Omental fat pad (tissue), 4 donors: ENCODE data around the gene NEB. TPM values are rescaled to one million over a fixed set of nuclear protein-coding genes. Genes with fewer than 3 reads are reported as not detected.

ENCODE experiments used
- ATAC-seq: fragments of 150-250 bp; one replicate; pipeline ENCODE4 v1.9.1; 2016; ENCODE audit warnings: mild to moderate bottlenecking, moderate library complexity; ENCODE audit not compliant: low FRiP score
- DNase-seq: peaks from one replicate; pipeline ENCODE4 v3.0.0-alpha.2; 2019; ENCODE audit warnings: low spot score
- total RNA-seq, 4 donors: library from RNA; depleted of rRNA; stranded (reverse); fragments of >200 nt; gene quantifications; one replicate each; pipeline ENCODE4 v1.1.0, GENCODE V29; 2016
- TF ChIP-seq, protein P1 (sequence below), 3 donors: fragments of 450-650 bp; IDR thresholded peaks; one replicate each; pipeline ENCODE4 v1.5.1; 2016 to 2017; ENCODE audit warnings: antibody characterized with exemption in 3 of 3, mild to moderate bottlenecking in 3 of 3, moderate library complexity in 2 of 3

Gene NEB
- total RNA-seq, 4 donors from 2014 or later: 1.2 to 3.6 (median 2.3) TPM

DNA sequence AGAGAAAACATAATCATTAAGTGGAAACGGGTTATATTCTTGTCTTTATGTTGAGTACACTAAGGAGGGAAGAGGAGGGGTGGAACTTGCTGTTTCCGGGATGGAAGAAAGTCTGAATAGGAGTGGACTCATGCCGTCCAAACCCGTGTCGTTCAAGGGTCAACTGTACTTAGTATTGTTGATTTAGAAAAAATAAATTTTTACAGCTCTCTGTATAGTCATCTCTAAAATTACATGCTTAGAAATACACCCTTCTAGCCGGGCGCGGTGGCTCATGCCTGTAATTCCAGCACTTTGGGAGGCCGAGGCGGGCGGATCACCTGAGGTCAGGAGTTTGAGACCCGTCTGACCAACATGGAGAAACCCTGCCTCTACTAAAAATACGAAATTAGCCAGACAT, 295.1 kb downstream of the NEB start:
- TF ChIP-seq, protein P1, sequence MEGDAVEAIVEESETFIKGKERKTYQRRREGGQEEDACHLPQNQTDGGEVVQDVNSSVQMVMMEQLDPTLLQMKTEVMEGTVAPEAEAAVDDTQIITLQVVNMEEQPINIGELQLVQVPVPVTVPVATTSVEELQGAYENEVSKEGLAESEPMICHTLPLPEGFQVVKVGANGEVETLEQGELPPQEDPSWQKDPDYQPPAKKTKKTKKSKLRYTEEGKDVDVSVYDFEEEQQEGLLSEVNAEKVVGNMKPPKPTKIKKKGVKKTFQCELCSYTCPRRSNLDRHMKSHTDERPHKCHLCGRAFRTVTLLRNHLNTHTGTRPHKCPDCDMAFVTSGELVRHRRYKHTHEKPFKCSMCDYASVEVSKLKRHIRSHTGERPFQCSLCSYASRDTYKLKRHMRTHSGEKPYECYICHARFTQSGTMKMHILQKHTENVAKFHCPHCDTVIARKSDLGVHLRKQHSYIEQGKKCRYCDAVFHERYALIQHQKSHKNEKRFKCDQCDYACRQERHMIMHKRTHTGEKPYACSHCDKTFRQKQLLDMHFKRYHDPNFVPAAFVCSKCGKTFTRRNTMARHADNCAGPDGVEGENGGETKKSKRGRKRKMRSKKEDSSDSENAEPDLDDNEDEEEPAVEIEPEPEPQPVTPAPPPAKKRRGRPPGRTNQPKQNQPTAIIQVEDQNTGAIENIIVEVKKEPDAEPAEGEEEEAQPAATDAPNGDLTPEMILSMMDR (IDR thresholded peaks at IDR 0.05): no peak
- ATAC-seq: no peak
- no peak for DNase-seq

- TF ChIP-seq, protein P1 (IDR thresholded peaks at IDR 0.05): no peak
- DNase-seq (no peak), ATAC-seq (no peak)
These were observed 295.8 kb downstream of the NEB start for GRCh38 chr2:151438506-151438905.

DNA sequence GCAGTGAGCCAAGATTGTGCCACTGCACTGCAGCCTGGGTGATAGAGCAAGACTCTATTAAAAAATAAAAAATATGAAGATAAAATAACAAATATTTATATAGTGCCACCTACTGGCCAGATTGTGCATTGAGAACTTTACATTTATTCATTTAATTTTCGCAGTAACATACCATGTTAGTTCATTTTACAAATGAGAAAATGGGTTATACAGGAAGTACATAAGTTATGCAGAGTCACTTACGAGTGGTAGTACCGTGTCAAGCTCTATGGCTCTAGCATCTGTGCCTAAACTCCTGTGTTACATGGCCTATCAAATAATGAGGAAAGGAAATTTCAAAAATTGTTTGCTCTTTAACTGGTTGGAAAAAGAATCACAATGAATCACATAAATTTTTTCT, 296.6 kb downstream of the NEB start:
- ATAC-seq: no peak
- TF ChIP-seq, protein P1 (IDR thresholded peaks at IDR 0.05): no peak
- DNase-seq: no peak

Other genes with a start within 250 kb of the NEB start
- 10 to 100 TPM; 44.2 to 63.5 (median 55.0) TPM for gene ARL5A, start 93.9 kb upstream of the NEB start, total RNA-seq